HG03066 (cell line): ENCODE results near the gene SMARCC1.
A peak's percentile ranks its signal among the peaks of the same experiment; 100 is the strongest.
"Not testable (repeated sequence)": the region's sequence is repeated elsewhere in the genome, so short reads cannot be mapped to it uniquely, and the experiment has no call there.

ENCODE experiments used
- ATAC-seq: cut with Tn5 transposase; IDR thresholded peaks from one replicate; pipeline ENCODE4 v1.9.1; 2021; ENCODE audit warnings: low read depth; ENCODE audit not compliant: unreplicated experiment

The SMARCC1 gene

GRCh38 chr3:47781685-47782445 lies at the start of gene SMARCC1:
Gene SMARCC1, minus strand, starts transcription at chr3:47781893. Its CDS starts 96 bp downstream, at chr3:47781797.
- peak; percentile 73 for ATAC-seq

GRCh38 chr3:47829482-47829881 lies 47.8 kb upstream of the SMARCC1 start:
- ATAC-seq, result not testable (repeated sequence)

- ATAC-seq, result no peak
These were observed 43.9 kb upstream of the SMARCC1 start for GRCh38 chr3:47825590-47825989.

- ATAC-seq, result peak; percentile 74
These were observed 43.1 kb upstream of the SMARCC1 start for GRCh38 chr3:47824541-47825473.

GRCh38 chr3:47817609-47818008 lies 35.9 kb upstream of the SMARCC1 start:
- ATAC-seq, result no peak

GRCh38 chr3:47813551-47814177 lies 32.0 kb upstream of the SMARCC1 start:
- no peak for ATAC-seq

- ATAC-seq, result no peak
These were observed 22.9 kb upstream of the SMARCC1 start for GRCh38 chr3:47804577-47804976.

- ATAC-seq, result no peak
These were observed 21.9 kb upstream of the SMARCC1 start for GRCh38 chr3:47803480-47804025.

GRCh38 chr3:47802734-47803479 lies 21.2 kb upstream of the SMARCC1 start, which contains the start of gene DHX30:
Gene DHX30, plus strand, starts transcription at chr3:47803138. Its CDS starts 7,546 bp downstream, at chr3:47810684.
- ATAC-seq, result peak; percentile 88

- no peak for ATAC-seq
These were observed 18.0 kb upstream of the SMARCC1 start for GRCh38 chr3:47799733-47800132.

- no peak for ATAC-seq
These were observed 12.9 kb upstream of the SMARCC1 start for GRCh38 chr3:47794544-47794943.

- no peak for ATAC-seq
These were observed 11.0 kb upstream of the SMARCC1 start for GRCh38 chr3:47792699-47793098.

- no peak for ATAC-seq
These were observed 9.6 kb upstream of the SMARCC1 start for GRCh38 chr3:47791193-47791855.

GRCh38 chr3:47783673-47784072 lies 2.0 kb upstream of the SMARCC1 start:
- ATAC-seq, result no peak

GRCh38 chr3:47782446-47783308 lies 984 bp upstream of the SMARCC1 start:
- ATAC-seq, result no peak

- ATAC-seq, result peak; percentile 34
These were observed 680 bp downstream of the SMARCC1 start for GRCh38 chr3:47780741-47781684.

GRCh38 chr3:47778746-47779145 lies 2.9 kb downstream of the SMARCC1 start:
- no peak for ATAC-seq
